ENCODE data around the gene NEGR1.

GRCh38 chr1:71948561-71948960 lies 333.8 kb downstream of the NEGR1 start:
- TF ChIP-seq, protein P1, sequence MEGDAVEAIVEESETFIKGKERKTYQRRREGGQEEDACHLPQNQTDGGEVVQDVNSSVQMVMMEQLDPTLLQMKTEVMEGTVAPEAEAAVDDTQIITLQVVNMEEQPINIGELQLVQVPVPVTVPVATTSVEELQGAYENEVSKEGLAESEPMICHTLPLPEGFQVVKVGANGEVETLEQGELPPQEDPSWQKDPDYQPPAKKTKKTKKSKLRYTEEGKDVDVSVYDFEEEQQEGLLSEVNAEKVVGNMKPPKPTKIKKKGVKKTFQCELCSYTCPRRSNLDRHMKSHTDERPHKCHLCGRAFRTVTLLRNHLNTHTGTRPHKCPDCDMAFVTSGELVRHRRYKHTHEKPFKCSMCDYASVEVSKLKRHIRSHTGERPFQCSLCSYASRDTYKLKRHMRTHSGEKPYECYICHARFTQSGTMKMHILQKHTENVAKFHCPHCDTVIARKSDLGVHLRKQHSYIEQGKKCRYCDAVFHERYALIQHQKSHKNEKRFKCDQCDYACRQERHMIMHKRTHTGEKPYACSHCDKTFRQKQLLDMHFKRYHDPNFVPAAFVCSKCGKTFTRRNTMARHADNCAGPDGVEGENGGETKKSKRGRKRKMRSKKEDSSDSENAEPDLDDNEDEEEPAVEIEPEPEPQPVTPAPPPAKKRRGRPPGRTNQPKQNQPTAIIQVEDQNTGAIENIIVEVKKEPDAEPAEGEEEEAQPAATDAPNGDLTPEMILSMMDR (IDR thresholded peaks at IDR 0.05), result no peak
- TF ChIP-seq POLR2A (IDR thresholded peaks at IDR 0.05), result no peak

Measured in heart left ventricle (tissue), 13 donors.